HG03442 (cell line): Measurements from ENCODE around the gene NXPH3.
"Not testable (repeated sequence)": the region's sequence is repeated elsewhere in the genome, so short reads cannot be mapped to it uniquely, and the experiment has no call there.

ENCODE experiments used
- ATAC-seq: cut with Tn5 transposase; IDR thresholded peaks from one replicate; pipeline ENCODE4 v1.9.1; 2021; ENCODE audit warnings: mild to moderate bottlenecking, moderate library complexity; ENCODE audit not compliant: unreplicated experiment

NXPH3 gene

DNA sequence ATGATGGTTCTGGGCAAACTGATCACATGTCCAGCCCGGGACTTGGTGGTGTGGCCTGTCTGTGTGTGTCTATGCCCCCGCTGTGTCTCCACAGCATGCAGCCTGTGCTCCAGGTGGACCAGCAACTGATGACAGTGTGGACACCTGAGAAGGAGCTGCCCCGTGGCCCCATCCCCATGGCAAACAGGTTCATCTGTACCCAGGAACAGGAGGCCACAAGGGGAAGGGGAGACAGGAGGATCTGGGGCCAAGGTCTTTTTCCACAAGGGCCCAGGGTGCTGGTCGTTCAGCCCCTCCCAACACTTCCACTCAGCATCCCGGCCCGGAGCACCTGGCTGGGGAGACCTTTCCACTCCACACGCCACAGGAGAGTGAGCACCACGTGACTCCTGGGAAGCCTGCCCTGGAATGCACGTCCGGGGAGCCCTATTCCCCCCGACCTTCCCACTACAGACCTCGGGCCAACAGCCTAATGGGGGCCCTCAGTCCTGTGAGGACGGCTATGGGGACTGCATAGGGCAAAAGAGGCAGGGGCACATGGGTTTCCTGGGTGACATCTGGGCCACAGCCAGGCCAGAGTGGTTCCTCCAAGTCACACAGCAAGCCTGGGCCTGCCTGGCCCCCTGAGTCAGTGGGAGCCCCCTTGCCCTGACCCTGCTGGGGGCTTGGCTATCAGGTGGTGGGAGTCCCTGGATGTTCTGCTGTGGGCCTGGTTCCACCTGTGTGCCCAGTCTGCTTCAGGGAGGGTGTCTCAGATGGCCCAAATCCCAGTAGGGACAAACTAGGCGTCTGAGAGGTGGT lies 20.8 kb upstream of the NXPH3 start:
- ATAC-seq = no peak

DNA sequence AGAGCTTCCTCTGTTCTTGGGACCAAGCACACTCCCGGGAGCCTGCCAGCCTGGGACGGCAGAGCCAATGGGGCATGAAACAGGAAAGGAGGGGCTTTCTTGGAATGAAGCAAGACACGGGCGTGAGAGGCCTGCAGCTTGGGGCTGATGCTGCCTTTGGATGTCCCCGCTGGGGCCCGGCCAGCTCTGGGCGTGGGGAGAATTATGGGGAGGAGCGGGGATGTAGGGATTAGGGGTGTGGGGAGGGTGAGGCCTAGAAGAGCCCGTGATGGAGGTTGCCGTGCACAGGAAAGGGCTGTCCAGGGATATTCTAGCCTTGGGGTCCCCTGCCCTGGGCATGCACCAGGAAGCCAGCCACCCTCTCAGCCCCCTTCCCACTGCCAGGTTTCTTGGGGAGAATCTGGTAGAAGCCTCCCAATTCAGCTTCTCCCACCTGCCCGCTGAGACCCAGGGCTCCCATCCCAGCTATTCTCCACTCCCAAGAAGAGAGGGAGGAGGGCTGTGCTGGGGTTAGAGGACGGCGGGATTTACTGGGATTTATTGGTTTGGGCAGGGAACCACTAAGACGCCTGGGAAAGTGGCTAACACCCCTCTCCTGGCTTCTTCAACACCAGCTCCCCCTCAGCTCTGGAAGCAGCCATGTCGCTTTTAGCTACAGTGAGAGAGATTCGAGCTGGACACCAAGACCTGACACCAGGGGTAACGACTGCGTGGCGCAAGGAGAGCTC lies 20.0 kb upstream of the NXPH3 start:
- ATAC-seq = no peak

DNA sequence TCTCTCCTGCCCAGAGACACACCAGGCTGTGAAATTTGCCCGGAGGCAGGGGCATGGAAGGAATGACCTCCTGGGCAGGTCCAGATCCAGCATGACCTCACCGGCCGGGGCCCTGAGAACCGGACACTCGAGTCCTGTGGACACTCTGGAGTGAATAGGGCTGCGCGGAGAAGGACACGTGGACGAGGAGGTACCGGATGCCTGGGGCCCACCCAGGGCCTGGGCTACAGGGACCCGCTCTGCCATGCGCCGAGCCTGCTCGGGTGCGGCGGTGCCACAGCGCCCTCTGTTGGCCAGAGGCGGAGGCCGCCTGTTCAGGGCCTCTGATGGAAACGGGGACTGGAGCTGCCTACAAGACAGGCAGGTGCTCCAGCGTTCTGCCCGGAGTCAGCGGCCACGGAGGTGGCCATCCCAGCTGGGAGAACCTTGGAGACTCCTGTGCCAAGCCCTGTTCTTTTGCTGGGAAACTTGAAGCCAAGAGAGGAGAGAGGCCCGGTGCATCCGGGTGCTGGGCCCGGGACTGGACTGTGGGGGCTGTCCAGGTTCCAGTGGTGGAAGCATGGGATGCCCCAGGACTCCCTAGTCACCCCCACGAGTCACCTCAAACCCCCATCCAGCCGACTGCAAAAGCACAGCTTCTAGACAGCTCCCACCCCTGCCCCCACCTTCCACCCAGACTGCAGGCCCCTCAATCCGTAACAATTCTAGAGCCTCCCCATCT lies 19.3 kb upstream of the NXPH3 start:
- ATAC-seq = peak; percentile 50

DNA sequence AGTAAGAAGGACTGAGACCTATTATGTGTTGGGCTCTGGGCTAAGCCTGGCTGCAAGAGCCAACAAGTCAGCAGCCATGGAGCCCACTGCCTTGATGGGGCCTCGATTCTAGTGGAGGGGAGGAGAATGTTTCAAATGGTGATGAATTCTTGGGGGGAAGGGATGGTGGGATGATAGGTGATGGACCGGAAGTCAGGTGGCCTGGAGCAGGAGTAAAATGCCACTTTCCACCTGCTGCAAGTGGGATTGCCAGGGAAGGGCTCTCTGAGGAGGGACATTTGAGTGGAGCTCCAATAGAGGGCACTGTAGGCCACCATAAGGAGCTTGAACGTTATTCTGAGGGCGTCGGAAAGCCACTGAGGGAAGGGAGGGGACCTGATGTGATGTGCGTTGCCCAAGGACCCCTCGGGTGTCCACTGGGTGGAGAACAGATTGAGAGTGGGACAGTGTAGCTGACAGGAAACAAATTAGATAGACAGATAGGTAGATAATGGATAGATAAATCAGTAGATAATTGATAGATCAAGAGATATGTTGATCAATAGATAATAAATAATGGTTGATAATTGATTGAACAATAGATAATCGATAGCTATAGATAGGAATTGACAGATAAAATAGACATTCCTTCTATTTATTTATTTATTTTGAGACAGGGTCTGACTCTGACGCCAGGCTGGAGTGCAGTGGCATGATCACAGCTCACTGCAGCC lies 18.2 kb upstream of the NXPH3 start:
- ATAC-seq = no peak

DNA sequence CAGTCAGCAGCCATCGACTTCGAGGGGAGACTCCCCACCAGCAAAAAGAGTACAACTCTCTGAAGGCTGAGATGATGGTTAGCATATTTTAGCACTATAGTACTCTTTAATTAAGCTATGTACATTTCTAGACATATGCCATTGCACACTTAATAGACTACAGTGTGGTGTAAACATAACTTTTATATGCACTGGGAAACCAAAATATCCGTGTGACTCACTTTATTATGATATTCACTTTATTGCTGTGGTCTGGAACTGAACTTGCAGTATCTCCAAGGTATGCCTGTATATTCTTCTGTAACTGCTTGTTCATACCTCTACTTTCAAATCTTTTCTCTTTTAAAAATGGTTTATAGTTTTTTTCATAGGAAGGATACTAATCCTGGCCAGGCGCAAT lies 11.0 kb upstream of the NXPH3 start:
- ATAC-seq = no peak

DNA sequence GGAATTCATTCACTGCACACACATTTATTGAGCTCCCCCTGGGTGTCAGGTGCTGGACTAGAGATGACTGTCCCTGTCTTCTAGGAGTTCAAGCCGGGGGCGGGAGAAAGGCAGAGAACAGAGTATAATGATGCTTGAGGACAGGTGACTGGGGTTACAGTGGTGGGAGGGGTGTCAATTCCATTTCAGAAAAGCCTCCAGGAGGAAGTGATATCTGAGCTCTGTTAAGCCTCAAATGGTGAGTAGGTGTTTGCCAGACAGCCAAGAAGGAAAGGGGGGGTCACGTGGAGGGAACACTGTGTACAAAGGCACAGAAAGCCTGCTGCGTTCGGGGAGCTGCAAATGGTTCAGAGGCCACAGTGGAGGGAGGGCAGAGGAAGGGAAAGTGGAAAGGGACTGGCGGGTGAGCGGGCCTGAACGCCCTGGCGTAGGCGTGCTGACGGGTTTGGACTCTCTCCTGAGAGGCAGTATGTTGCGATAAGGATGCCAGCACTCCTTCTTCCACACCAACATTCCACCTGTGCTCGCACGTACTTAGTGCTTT lies 9.7 kb upstream of the NXPH3 start:
- ATAC-seq = no peak

DNA sequence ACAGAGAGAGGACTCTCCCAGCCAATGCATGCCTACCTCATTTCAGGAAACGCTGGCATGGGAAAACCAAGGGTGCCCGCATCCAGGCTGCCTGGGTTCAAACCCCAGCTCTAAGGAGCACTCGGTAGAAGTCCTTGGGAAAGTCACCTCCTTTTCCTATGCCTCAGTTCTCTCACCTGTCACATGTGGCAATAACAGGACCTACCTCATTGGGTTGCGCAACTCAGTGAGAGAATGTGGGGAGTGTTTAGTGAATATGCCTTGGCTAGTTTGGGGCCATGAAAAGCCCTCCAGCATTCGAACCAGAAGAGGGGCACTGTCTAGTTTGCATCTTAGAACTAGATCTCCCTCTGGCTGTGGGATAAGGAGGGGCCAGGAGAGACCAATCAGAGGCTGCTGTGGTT lies 9.0 kb upstream of the NXPH3 start:
- no peak for ATAC-seq

DNA sequence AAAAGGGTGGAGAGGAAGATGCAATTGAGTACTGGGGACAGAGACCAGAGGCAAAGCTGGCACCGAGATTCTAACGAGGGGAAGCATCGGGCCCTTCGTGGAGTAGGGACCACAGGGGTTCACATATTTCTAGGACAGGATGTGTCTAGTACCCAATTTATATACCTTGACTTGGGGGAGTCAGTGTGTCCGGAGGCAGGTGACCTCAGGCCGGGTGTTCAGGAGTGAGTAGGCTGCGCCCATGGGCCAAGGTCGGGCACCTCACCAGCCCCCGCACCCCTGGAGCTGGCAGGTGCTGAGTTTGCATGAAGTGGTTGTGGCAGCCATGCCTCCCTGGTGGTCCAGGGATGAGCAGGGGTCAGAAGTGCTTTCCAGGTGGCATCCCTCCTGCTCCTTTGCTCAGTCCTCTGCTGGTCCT lies 8.6 kb upstream of the NXPH3 start:
- no peak for ATAC-seq

DNA sequence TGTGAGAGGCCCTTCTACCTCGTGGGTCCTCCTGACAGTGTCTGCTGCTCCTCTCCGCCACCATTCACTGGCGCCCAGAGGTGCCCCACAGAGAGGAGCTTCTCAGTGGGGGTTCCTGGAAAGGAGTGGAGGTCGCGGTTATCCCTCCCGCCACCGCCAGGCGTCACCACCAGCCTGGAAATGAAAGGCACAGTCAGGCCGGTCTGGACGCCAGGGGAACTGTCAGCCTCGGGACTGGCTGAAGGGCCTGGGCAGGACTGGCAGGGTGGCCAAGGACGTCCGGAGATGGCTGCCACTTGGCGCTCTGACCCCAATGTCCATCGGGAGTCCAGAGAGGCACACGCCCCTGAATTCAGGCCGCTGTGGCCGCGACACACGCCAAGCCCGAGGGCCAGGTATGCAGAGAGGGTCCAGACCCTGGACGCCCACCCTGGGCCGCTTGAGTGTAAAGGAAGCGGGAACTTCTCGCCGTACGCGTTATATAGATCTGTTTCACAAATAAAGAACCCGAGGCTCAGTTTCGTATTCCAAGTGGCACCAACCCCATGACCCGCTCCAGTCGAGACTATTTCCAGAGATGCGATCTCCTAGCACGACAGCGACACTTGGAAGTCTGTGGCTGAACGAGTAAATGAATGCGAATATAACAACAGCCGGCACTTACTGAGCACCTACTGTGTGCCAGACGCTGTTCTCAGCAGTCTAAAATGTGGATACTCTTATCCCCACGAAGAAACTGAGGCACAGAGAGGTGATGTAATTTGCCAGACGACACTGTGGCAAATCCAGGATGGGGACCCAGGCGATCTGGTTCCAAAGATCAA lies 7.6 kb upstream of the NXPH3 start:
- peak; percentile 47 for ATAC-seq

DNA sequence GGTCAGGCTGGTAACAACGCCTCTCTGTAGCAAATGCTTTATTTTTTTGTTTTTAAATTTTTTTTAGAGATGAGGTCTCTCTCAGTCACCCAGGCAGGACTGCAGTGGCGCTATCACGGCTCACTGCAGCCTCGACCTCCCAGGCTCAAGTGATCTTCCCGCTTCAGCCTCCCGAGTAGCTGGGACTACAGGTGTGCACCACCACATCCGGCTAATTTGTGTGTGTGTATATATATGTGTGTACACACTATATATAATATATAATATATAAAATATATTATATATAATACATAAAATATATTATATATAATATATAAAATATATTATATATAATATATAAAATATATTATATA lies 7.0 kb upstream of the NXPH3 start:
- ATAC-seq = not testable (repeated sequence)

DNA sequence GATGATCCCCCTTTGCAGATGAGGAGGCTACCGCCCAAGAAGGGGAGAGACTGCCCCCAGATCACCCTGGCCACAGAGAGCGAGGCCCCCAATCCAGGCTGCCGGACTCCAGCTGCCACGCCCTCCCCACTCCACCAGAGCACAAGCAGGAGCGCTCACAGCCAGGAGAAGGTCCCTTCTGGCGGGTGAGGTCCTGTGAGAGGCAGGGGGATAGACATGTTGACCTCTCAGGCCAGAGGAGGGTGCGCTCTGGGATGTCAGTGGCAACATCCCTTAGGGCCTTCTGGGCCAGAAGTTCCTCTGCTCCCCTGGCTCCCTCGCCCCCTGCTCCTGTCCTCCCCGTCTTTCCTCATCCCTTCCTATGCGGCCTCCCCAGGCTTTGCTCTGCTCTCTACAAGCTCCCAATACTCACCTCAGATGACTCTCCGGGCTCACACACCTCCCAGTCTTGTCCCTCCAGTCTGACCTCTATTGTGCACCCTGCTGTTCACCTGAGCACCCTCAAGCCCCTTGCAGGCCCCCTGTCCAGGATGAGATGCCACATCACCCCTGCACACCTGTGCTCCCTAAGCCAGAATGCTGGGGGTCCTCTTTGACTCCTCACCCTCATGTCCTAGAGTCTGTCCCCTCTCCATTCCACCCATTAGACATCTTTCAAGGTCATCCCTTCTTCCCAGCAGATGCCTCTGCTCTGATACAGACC lies 5.0 kb upstream of the NXPH3 start:
- ATAC-seq = no peak

DNA sequence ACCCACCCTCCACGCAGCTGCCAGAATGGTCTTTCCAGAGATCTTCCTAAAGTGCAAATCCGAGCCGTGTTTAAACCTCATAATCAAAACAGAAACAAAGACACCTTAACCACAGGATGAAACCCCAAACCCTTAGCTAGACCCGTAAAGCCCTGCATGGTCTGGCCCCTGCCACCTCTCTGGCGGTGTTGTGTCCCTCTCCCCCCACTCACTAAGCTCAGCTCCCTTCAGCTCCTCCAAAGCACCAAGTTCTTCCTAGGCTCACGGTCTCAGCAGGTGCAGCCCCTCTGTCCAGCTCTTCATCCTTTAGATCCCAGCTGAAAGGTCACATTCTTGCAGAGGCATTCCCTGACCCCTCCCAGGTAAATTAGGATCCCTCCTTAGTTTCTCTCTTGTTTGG lies 4.4 kb upstream of the NXPH3 start:
- ATAC-seq = no peak

DNA sequence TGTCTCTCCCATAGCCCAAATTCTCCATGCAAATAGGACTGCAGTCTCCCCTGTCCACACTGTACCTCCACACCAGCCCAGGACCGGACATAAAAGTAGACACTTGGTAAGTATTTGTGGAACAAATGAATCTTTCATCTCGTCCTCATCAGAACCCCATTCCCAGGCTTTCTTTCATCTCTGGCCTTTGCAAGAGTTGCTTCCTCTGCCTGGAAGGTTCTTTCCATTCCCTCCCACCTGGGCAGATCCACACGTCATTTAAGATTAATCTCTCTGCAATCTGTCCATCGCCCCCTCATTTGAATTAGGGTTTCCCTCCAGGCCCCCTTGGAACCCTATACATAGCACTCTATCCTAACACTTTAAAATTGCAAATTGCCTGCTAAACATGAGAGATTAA lies 3.9 kb upstream of the NXPH3 start:
- no peak for ATAC-seq

DNA sequence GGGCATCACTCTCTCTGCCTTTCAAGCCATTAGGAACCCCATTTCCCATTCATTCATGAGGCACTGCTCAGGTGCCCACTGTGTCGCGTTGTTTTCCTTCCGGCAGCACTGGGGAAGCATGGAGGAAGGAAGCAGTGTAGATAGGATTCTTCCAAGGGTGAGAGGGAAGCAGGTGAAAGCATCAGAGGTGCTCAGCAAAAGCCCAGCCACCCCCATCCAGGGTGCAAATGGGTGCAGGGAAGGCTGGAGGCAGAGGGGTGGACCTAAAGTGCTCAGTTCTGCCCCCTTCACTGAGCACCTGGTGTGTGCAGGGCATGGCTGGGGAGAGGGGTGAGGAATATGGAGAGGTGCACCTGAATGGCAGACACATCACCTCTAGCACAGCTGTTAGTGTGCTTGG lies 3.4 kb upstream of the NXPH3 start:
- ATAC-seq = no peak

DNA sequence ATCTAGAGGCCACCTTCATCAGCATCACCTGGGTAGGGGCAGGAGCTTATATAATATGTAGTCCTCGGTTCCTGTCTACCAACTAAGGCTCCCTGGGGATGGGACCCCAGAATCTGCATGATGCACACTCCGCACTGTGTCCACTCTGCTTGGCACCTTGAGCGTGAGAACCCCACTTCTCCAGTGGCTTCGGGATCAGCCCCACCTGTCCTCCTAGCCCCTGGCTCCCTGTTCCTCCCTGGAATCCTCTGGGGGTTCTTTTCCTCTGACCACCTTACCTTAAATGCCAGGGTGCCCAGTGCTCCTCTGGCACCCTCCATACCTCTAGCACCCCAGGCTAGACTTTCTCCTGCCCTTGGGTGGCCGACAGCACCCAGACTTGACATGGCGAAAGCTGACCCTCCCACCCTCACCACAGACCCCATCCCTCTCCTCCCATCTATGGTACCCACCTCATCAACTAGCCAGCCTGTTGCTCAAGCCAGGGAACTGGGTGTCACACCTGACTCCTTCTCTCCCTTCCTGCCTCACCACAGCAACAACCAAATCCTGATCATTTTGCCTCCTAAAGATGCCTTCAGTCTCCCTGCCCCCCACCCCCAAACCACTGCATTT lies 2.8 kb upstream of the NXPH3 start:
- ATAC-seq = no peak

DNA sequence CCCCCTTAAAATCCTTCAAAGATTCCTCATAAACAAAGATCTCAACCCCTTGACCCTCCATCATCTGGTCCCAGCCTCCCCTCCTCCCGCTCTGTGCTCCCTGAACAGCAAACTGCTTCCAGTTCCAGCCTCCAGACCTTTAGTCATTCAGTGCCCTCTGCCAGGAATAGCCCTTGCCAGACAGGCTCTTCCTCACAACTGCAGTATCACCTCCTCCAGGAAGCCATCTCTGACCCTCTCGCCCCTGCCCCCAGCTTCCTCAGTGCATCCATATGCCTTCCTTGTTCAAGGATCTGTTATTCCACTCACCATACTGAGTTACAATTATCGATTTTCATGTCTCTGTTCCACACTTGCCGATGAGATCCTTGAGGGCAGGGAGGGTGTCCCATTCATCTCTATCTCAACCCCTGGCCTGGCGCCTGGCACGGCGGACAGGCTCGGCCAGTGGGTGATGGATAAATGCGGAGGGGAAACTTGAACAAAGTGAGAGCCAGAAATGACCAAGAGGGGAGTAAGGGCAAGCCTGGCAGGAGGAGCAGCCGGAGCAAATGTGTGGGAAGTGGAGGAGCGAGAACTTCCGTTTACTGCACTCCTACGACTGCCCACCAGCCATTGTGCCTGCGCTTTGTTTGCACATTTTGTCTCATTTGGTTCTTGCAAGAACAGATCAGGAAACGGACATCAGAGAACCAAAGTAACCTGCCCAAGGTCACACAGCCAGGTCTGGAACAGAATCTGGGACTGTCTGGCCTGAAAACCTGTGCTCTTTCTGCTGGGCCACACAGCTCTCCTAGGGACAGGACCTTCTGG lies 2.0 kb upstream of the NXPH3 start:
- no peak for ATAC-seq

DNA sequence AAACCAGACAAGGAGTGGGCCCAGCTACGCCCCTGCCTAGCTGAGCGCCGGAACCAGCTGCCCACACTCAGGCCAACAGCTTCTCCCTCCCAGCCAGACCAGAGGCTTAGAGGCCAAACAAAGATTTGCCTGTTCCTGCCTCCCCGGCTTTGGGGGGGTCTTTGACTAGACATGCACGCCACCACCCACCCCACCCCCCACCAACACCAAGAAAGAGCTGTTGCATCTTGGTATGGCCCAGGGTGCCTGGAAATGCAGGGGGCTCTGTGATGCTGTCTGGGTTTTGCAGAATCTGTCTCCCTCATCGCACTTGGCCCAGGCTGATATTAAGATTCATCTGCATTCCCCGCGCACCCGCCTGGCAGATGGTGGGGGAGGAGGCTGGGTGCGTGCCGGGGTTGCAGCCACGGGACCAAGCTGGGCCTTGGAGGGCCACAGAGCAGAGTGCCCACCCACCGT lies 1.3 kb upstream of the NXPH3 start:
- no peak for ATAC-seq
